Stimulated activated naive CD8-positive, alpha-beta T cell treated with anti-CD3 and anti-CD28 coated beads, Interleukin-15, amount 100 ng/mL, for 72 hours (primary cell): Measurements from ENCODE around the gene GTF2H4.

Source experiments
- ATAC-seq: fragments of 150-1000 bp; cut with Tn5 transposase; 2 replicates; pipeline ENCODE4 v1.10.0; 2021; ENCODE audit warnings: mild to moderate bottlenecking, moderate library complexity
- DNase-seq, 2 donors: peaks; one replicate each; pipeline ENCODE4 v3.0.0; 2021 to 2022
- H3K27ac Mint-ChIP-seq, 2 donors: one replicate each; pipeline ENCODE4 v1.8.0; 2022; ENCODE audit warnings: mild to moderate bottlenecking in 2 of 2, mixed read lengths in 2 of 2, moderate library complexity in 2 of 2
- H3K27me3 Mint-ChIP-seq: one replicate; pipeline ENCODE4 v1.8.0; 2022; ENCODE audit warnings: mixed read lengths
- H3K4me1 Mint-ChIP-seq: one replicate; pipeline ENCODE4 v1.8.0; 2022; ENCODE audit warnings: mild to moderate bottlenecking, mixed read lengths
- H3K4me3 Mint-ChIP-seq, 2 donors: one replicate each; pipeline ENCODE4 v1.8.0; 2022; ENCODE audit warnings: mild to moderate bottlenecking in 2 of 2, mixed read lengths in 2 of 2, moderate library complexity in 1 of 2
- H3K9me3 Mint-ChIP-seq, 2 donors: one replicate each; pipeline ENCODE4 v1.8.0; 2022; ENCODE audit warnings: mixed read lengths in 2 of 2

The GTF2H4 gene

DNA sequence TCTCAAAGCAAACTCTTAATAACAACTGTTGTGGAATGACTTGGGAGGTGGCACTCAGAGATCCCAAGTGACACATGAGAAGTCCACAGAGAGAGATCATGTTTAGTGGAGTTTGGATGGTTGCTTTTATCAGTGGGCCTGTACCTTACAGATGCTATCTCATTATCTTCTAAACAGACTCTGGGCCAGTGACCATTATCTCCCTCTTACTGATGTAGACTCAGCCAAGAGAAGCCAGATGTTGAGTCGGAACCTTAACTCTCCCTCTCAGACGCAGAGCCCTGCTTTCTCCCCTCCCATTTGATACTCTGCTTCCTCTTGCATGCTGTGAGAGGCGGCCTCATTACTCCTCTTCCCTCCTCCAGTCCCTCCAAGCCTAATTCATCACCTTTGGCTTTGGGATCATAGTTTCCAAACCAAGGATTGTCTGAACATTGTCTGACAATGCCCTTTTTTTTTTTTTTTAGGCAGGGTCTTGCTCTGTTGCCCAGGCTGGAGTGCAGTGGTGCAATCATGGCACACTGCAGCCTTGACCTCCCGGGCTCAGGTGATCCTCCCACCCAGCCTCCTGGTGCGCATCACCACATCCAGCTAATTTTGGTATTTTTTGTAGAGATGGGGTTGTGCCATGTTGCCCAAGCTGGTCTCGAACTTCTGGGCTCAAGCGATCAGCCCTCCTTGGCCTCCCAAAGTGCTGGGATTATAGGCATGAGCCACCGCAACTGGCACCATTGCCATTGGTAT, 28.2 kb upstream of the GTF2H4 start:
- H3K4me1 Mint-ChIP-seq = peaks cover 56% of the 10 kb centered on the region
- no peak overlapping the region for H3K4me3 Mint-ChIP-seq
- no peak for DNase-seq

DNA sequence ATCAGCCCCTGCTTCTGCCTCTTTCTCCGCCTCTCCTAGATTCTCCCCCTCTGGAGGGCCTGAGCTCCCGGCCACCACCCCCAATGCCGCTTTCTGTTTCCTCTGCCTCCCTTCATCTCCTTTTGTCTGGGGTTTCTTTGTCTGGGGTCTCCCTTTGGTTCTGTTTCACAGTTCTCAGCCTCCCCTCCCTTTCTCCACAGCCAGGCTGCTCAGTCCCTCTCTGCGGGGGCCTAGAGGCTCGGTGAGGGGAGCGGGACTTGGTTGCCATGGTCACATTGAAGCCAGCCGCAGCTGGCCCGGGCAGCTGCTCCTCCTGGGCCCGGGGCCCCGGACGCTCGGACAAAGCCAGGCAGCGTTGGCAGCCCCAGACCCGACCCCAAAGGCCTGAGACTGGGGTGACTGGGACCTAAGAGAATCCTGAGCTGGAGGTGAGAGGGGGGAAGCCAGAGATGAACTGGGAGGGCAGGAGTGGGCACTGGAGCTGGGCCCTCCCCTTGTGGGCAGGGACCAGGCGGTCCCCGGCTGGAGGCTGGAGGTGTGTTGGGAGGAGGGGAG, 27.2 kb upstream of the GTF2H4 start:
- ATAC-seq (no peak), DNase-seq (no peak)
- Mint-ChIP-seq H3K27ac (peak overlapping the region in 1 of 2 donors; percentile 13), H3K4me3 (no peak overlapping the region), H3K9me3 (no peaks in the 10 kb centered on the region), H3K27me3 (no peaks in the 10 kb centered on the region), H3K4me1 (peaks cover 57% of the 10 kb centered on the region)

More for the DNA sequence above, 28.2 kb upstream of the GTF2H4 start:
- H3K9me3 Mint-ChIP-seq = no peaks in the 10 kb centered on the region
- H3K27me3 Mint-ChIP-seq = no peaks in the 10 kb centered on the region
- H3K27ac Mint-ChIP-seq = no peak overlapping the region
- no peak for ATAC-seq

DNA sequence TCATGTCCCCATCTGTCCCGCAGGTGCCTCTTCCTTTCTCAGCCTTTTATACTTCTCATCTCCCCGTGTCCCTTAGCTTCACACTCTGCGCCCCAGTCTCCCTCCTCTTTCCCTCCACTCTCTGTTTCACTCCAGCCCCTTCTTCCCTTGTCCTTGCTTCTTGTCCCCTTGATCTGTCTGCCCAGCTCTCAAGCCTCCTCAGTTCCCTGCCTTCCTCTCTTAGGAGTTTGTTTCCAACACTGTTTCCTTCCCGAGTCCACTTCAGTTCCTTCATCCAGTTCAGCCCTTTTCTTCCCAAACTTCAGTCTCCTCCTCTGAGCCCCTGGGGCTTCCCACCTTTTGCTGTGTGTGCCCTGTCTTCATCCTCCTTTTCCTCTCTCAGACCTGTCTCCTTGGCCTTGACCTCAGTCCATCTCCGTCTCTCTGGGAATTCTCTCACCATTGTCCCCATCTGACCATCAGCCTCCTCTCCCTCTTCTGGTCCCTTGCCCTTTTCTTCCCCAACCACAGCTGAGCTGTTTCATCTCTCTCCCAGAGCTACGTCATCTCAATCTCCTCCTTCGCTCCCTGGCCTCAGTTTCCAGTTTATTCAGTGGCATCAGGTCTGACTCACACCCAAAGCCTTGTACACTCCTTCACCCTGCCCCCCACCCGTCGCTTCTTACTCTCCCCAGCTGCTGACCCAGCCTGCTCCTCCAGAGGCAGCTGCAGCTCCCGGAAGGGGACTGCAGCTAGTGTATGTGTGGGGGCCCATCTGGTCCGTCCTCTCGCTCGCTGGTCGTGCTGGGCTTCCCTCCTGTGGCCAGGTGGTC, 26.4 kb upstream of the GTF2H4 start:
- H3K4me3 Mint-ChIP-seq = no peak overlapping the region
- H3K27ac Mint-ChIP-seq = no peak overlapping the region
- no peaks in the 10 kb centered on the region for H3K9me3 Mint-ChIP-seq
- DNase-seq (no peak), ATAC-seq (no peak)
- H3K4me1 Mint-ChIP-seq = peaks cover 58% of the 10 kb centered on the region
- no peaks in the 10 kb centered on the region for H3K27me3 Mint-ChIP-seq

DNA sequence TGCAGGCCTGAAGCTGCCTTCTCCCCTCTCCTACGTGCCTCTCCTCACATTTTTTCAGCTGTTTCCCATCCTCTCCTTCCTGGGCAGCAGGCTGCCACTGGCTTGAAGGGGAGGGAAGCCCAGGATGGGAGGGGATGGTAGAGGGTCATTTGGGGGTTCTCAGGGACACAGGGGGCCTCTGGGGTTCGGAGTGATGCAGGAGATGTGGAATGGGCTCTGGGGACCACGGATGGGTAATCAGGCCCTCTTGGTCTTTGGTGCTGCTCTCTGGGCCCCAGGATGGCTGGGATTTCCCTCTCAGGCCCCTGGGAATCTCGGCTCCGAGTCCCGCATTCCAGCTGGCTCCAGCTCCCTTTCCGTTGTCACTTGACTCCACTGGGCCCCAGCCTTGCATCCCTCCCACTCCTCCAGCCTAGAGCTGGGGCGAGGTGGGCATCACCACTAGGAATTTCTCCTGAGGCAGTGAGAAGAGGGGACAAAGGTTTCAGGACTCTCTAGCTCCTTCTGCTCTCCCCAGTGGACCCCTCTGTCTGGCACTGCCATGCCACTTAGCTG, 25.7 kb upstream of the GTF2H4 start:
- ATAC-seq (no peak), DNase-seq (no peak)
- Mint-ChIP-seq H3K4me3 (no peak overlapping the region), H3K4me1 (peaks cover 54% of the 10 kb centered on the region), H3K27me3 (no peaks in the 10 kb centered on the region), H3K9me3 (no peaks in the 10 kb centered on the region), H3K27ac (no peak overlapping the region)

GRCh38 chr6:30882759-30883684, 25.0 kb upstream of the GTF2H4 start:
- Mint-ChIP-seq H3K4me1 (peaks cover 47% of the 10 kb centered on the region), H3K4me3 (peak overlapping the region; percentile 69 to 73), H3K9me3 (no peaks in the 10 kb centered on the region), H3K27ac (peak overlapping the region in 1 of 2 donors; percentile 63), H3K27me3 (no peaks in the 10 kb centered on the region)
- DNase-seq (no peak), ATAC-seq (no peak)

DNA sequence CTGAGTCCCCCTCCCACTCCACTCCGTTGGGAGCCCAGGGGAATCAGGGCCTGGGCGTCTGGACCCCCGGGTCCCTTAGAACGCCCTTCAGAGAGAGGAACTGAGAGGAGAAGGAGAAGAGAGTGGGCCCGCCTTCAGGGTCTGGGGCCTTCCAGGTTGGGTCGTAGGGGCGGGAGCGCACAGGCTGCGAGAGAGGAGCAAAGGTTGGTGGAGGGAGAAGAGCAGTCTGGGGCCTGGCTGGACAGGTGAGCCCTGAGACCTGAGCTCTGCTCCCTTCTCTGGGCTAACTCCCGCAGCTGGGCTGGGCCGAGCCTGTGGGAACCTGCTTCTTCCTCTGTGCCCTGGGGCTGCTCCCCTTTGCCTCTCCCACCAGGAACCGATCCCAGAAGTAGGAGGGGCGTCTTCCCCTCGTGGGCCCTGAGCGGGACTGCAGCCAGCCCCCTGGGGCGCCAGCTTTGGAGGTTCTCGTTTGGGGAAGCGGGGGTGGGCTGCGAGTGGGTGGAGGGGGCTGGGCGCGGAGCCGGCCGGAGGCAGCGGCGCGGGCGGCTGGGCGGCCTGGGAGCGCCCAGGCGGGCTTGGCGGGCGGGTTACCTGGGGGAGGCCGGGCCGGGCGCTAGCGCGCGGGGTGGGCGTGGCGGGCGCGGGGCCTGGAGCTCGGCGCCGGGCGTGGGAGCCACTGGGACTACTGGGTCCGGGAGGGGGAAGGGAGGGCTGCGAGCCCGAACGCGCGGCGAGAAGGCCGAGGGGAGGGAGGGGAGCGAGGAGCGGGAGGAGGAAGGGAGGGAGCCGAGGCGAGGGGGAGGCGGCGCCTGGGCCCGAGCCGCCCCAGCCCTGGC, 24.1 kb upstream of the GTF2H4 start, which contains the start of gene DDR1:
Gene DDR1, plus strand, starts transcription at position 835 of the 836 bp plus-strand sequence. CDS start 4,211 bp downstream, outside the sequence.
- H3K4me3 Mint-ChIP-seq = peak within 1 kb of the TSS; percentile 79 to 82

DNA sequence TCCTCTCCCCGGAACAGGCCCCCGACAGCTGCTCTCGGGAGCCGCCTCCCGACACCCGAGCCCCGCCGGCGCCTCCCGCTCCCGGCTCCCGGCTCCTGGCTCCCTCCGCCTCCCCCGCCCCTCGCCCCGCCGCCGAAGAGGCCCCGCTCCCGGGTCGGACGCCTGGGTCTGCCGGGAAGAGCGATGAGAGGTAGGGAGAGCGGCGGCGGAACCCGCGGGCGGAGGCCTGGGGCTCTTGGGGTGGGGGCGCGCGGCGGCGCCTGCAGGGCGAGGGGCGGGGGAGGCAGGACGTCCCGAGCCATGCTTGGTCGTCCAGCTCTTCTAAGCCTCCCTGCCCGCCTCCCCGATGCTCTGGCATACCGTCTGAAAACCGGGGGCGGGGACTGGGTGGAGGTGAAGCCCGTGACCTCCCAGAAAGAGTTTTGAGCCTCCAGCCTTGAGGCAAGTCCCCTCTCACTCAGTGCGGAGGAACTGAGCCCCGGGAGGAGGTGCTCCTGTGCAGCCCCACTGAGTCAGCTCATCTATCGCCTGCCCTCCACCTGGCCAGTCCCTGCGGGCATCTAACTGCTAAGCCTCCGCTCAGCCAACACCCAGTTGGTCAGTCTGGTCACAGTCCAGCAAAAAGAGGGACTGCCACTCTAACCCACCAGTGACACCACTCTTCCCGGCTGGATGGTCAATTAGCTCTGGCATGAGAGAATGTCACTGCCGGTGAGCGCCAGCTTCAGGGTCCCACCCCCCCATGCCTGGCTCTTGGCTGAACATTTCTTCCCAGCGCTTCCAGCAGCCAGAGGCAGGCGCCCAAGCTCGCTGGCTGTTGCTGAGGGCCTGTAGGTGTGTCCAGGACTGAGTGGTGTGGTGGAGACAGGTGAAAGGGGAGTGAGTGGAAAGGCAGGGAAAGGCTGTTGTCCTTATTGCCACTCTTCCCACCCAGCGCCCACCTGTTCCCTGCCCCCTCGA, 23.2 kb upstream of the GTF2H4 start:
- peaks cover 39% of the 10 kb centered on the region for H3K4me1 Mint-ChIP-seq
- peak overlapping the region; percentile 79 to 82 for H3K4me3 Mint-ChIP-seq
- H3K27ac Mint-ChIP-seq = peak overlapping the region; percentile 61 to 75
- DNase-seq (peak; percentile 49 to 59), ATAC-seq (peak; percentile 78)
- H3K9me3 Mint-ChIP-seq = no peaks in the 10 kb centered on the region
- H3K27me3 Mint-ChIP-seq = no peaks in the 10 kb centered on the region

More for the DNA sequence above, 24.1 kb upstream of the GTF2H4 start, which contains the start of gene DDR1:
- no peaks in the 10 kb centered on the region for H3K27me3 Mint-ChIP-seq
- H3K27ac Mint-ChIP-seq = peak within 1 kb of the TSS; percentile 63 to 75
- DNase-seq (peak; percentile 15 to 37), ATAC-seq (peak; percentile 73)
- H3K9me3 Mint-ChIP-seq = no peaks in the 10 kb centered on the region
- peaks cover 39% of the 10 kb centered on the region for H3K4me1 Mint-ChIP-seq

DNA sequence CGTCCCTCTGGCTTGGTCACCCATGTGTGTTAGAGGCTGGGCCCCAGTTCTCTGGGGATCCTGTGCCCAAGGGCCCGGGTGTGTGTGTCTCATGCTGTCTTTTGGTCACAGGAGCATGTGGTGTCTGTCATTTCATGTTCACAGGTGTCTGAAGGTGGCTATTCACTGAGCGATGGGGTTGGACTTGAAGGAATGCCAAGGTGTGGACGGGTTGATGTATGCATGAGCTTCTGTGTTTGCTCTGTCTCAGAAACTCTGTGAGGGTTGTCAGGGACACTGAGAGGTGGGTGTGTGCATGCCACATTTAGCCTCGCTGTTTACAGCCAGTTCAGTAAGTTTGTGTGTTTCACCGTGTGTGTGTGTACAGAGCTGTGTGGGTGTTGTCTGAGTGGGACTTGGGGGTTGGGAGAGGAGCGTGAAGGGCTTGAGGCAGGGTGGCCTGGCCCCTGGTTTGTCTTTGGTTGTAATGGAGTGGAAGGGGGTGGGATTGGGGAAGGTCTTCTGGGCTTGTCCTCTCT, 22.5 kb upstream of the GTF2H4 start:
- Mint-ChIP-seq H3K4me1 (peaks cover 39% of the 10 kb centered on the region), H3K27me3 (no peaks in the 10 kb centered on the region), H3K4me3 (peak overlapping the region; percentile 79 to 82), H3K27ac (peak overlapping the region; percentile 61), H3K9me3 (no peaks in the 10 kb centered on the region)
- ATAC-seq (no peak), DNase-seq (no peak)

DNA sequence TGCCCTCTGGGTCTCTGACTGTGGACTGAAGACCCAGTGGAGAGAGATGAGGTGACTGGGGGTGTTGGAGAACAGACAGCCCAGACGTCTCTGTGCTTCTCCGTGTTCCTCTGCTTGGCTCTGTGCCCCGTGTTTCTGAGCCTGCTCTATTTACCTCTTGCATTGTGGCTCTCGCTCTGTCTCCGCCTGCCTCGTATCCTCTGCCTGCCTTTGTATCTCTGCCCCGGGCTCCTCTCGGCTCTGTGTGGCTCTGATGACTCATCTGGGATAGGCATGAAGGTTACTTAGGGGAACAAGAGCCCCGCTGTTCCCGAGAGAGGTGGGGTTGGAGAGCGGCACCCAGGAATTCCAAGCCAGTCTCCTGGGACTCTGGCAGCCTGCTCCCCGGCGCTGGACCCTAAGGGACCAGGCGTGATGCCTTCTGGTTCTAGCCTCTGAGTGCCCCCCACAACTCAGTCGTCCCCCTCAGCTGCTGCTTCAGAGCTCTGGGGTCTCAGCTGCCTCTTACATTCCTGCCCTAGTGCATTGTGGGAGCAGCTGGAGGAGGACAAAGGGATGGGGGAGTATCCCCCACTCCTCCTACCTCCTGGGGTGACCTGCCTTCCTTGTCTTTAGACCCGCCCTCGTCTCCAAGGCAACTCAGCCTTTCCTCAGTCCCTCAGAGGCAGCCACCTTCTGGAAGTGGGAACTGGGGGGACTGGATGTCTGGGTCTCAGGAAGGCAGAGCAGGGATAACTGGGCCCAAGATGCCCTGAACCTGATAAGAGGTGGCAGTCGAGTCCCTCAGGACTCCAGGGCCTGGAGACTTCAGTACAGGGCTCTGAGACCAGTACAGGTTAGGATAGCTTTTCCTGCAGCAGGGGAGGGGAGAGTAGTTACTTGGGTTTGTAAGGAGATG, 21.8 kb upstream of the GTF2H4 start:
- Mint-ChIP-seq H3K27ac (peak overlapping the region in 1 of 2 donors; percentile 61), H3K27me3 (no peaks in the 10 kb centered on the region), H3K4me3 (peak overlapping the region; percentile 79 to 82), H3K4me1 (peaks cover 39% of the 10 kb centered on the region), H3K9me3 (no peaks in the 10 kb centered on the region)
- DNase-seq (peak in 1 of 2 donors; percentile 15), ATAC-seq (peak; percentile 46)

DNA sequence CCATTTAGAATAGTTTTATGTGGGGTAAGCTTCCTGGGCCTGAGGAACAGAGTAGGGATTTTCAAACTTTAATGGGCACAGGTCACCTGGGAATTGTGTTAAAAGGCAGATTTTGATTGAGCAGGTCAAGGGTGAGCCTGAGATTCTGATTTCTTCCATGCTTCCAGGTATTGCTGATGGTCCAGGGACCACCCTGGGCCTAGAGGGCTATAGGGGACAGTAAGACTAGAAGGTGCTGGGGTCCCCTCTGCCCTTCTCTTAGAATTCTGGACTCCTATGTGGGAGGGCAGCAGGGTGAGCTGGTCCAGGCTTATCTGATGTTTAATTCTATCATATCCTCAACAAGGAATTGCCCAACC, 21.1 kb upstream of the GTF2H4 start:
- peaks cover 39% of the 10 kb centered on the region for H3K4me1 Mint-ChIP-seq
- H3K27me3 Mint-ChIP-seq = no peaks in the 10 kb centered on the region
- DNase-seq = no peak
- H3K9me3 Mint-ChIP-seq = no peaks in the 10 kb centered on the region
- no peak overlapping the region for H3K4me3 Mint-ChIP-seq
- peak overlapping the region in 1 of 2 donors; percentile 10 for H3K27ac Mint-ChIP-seq
- no peak for ATAC-seq

DNA sequence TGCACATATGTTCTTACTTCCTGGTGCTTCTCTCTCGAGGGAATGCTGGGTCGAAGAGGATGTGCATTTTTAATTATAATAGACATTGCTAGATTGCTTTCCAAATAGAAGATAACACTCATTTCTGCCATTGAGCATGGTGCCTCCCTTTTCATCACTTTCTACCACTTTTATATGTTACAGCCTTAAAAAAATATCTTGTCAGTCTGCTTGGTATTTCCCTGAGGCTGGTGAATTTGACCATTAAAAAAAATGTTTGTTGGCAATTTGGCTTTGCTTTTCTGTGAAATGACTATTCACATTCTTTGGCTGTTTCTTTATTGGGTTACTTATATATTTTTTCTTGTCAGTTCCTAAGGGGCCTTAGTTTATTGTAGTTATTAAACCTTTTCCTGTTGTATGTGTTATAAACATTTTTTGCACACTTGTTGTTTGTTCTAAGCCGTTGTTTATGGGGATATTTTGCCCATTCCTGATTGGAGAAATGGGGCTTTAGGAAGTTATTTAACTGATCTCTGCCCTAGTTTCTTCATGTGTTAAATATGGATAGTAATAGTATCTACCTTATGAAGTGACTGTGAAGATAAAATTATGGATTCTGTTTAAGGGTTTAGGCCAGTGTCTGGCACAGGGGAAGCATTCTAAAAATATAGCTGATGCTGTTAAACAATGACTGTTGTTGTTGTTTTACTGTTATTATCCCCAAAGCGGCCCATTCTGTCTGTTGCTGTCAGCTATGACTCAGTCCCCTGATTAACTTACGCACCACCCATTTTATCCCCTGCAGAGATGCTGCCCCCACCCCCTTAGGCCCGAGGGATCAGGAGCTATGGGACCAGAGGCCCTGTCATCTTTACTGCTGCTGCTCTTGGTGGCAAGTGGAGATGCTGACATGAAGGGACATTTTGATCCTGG, 19.8 kb upstream of the GTF2H4 start:
- ATAC-seq (no peak), DNase-seq (no peak)
- Mint-ChIP-seq H3K27ac (no peak overlapping the region), H3K4me1 (peaks cover 30% of the 10 kb centered on the region), H3K9me3 (no peaks in the 10 kb centered on the region), H3K27me3 (no peaks in the 10 kb centered on the region), H3K4me3 (no peak overlapping the region)
